Neural cell (in vitro differentiated cells): ENCODE data around the gene UBA3.

Experiments used
- EP300 ChIP-seq: fragments of 450-650 bp; conservative IDR thresholded peaks from 2 replicates; pipeline ENCODE4 v1.6.1; 2014; ENCODE audit warnings: antibody characterized with exemption, mild to moderate bottlenecking, moderate library complexity; ENCODE audit not compliant: poor library complexity, severe bottlenecking
- EZH2 ChIP-seq: fragments of 200-600, 300-800 bp; shearing (Covaris generic), sonication (generic); IDR thresholded peaks from 2 replicates; pipeline ENCODE4 v1.6.1; 2014; ENCODE audit warnings: antibody characterized with exemption, low read length, borderline replicate concordance, mild to moderate bottlenecking; ENCODE audit not compliant: insufficient read depth, poor library complexity, severe bottlenecking
- POLR2AphosphoS5 ChIP-seq: IDR thresholded peaks from 2 replicates; pipeline ENCODE4 v1.6.1; 2012
- SMC3 ChIP-seq: fragments of 450-650 bp; conservative IDR thresholded peaks from 2 replicates; pipeline ENCODE4 v1.6.1; 2014; ENCODE audit warnings: antibody characterized with exemption, mild to moderate bottlenecking, moderate library complexity; ENCODE audit not compliant: poor library complexity
- TAF1 ChIP-seq: IDR thresholded peaks from 2 replicates; pipeline ENCODE4 v1.6.1; 2012; ENCODE audit warnings: low read depth
- TF ChIP-seq, protein P1 (sequence below): fragments of 450-650 bp; IDR thresholded peaks from 2 replicates; pipeline ENCODE4 v1.5.1; 2014; ENCODE audit warnings: antibody characterized with exemption, mild to moderate bottlenecking, moderate library complexity; ENCODE audit not compliant: poor library complexity, severe bottlenecking

DNA sequence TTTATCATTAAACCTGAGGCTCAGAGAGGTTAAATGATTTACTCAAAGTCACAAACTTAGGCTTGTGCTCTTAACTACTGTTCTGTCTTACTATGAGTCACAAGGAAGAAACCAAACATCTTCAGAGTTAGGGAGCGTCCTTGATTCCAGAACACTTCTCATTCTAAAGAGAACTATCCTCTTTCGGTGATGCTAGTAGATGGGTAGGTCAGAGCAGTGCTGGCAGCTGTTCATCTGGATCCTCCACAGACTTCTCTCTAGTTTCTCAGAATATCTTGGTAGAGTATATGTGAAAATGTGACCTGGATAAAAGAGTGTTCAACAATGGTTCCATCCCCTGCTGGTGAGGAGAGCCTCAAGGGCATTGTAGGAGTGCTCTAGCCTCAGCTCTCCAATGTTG lies 7.9 kb upstream of the UBA3 start:
- TF ChIP-seq, protein P1, sequence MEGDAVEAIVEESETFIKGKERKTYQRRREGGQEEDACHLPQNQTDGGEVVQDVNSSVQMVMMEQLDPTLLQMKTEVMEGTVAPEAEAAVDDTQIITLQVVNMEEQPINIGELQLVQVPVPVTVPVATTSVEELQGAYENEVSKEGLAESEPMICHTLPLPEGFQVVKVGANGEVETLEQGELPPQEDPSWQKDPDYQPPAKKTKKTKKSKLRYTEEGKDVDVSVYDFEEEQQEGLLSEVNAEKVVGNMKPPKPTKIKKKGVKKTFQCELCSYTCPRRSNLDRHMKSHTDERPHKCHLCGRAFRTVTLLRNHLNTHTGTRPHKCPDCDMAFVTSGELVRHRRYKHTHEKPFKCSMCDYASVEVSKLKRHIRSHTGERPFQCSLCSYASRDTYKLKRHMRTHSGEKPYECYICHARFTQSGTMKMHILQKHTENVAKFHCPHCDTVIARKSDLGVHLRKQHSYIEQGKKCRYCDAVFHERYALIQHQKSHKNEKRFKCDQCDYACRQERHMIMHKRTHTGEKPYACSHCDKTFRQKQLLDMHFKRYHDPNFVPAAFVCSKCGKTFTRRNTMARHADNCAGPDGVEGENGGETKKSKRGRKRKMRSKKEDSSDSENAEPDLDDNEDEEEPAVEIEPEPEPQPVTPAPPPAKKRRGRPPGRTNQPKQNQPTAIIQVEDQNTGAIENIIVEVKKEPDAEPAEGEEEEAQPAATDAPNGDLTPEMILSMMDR, result no peak
- no peak for TF ChIP-seq POLR2AphosphoS5
- TF ChIP-seq EP300, result no peak
- no peak for TF ChIP-seq EZH2
- no peak for TF ChIP-seq SMC3
- TF ChIP-seq TAF1, result no peak
